Right lobe of liver (tissue), 6 donors: Measurements from ENCODE around the gene DNMT3B. TPM values are rescaled to one million over a fixed set of nuclear protein-coding genes. Genes with fewer than 3 reads are reported as not detected.

Source experiments
- ATAC-seq, 4 donors: fragments of 200-7000 bp; cut with Tn5 transposase; one replicate each; pipeline ENCODE4 v1.9.1; 2020; ENCODE audit warnings: mild to moderate bottlenecking in 4 of 4, moderate library complexity in 4 of 4
- DNase-seq, 3 donors: peaks; one replicate each; pipeline ENCODE4 v3.0.0-alpha.2; 2020
- H3K27ac ChIP-seq, 3 donors: fragments of 200-600 bp; one replicate each; pipeline ENCODE4 v1.8.0; 2022
- H3K27me3 ChIP-seq, 2 donors: fragments of 200-600 bp; one replicate each; pipeline ENCODE4 v1.8.0; 2022
- H3K36me3 ChIP-seq, 4 donors: fragments of 200-600 bp; sonication (generic) in 1 of 4; one replicate each; pipeline versions ENCODE4 v1.5.1 to v1.8.0; 2017 to 2022; ENCODE audit warnings: control low read depth in 1 of 4
- H3K4me1 ChIP-seq, 4 donors: fragments of 200-600 bp; sonication (generic) in 1 of 4; one replicate each; pipeline versions ENCODE4 v1.5.1 to v1.8.0; 2017 to 2022; ENCODE audit warnings: control low read depth in 1 of 4
- H3K4me3 ChIP-seq, 3 donors: fragments of 200-600 bp; one replicate each; pipeline ENCODE4 v1.8.0; 2022
- H3K9me3 ChIP-seq, 4 donors: fragments of 200-600 bp; sonication (generic) in 1 of 4; one replicate each; pipeline versions ENCODE4 v1.5.1 to v1.8.0; 2017 to 2022; ENCODE audit warnings: control low read depth in 1 of 4
- POLR2A ChIP-seq: fragments of 450-650 bp; IDR thresholded peaks from one replicate; pipeline ENCODE4 v1.6.1; 2017; ENCODE audit warnings: antibody characterized with exemption, mild to moderate bottlenecking
- WGBS: methylation state at CpG from one replicate; pipeline ENCODE4 v1.1.6; 2018; ENCODE audit warnings: low coverage, low lambda C conversion rate; ENCODE audit not compliant: insufficient coverage; ENCODE audit errors: missing lambda C conversion rate; 5-methylcytosine and 5-hydroxymethylcytosine counted together
- intact Hi-C, 2 donors: fragments of 100-400 bp; cut with DNase I; formaldehyde crosslinking; loops; one replicate each; pipeline versions ENCODE4 v1.11.2 to v1.14.1; 2022
- total RNA-seq, 6 experiments: library from RNA; depleted of rRNA in 2 of 6; stranded (reverse); fragments of >200 nt in 2 of 6; fragmentation: NEBNext Ultra II Directional in 3 of 6; extraction: Animal tissue kit (Norgen Biotek cat#: 25700) in 3 of 6; gene quantifications; one replicate each; pipeline versions ENCODE4 v1.1.0 to v1.2.4, GENCODE V29; 2016 to 2023
- TF ChIP-seq, protein P1 (sequence below), 4 donors: fragments of 200-600 bp in 3 of 4; fragments of 450-650 bp in 1 of 4; IDR thresholded peaks; one replicate each; pipeline versions ENCODE4 v1.5.1 to v1.8.0; 2016 to 2022; ENCODE audit warnings: antibody characterized with exemption in 4 of 4, mild to moderate bottlenecking in 2 of 4
- donor health status: DM: no; HTN: yes; CAD: no.
- donor health status: DM: no; HTN: no; CAD: no.
- donor health status: DM: no; HTN: no; CAD: no.
- donor health status: DM: no; HTN: yes; CAD: no.
- donor health status: DM: no; HTN: yes; CAD: no.

The DNMT3B gene
- total RNA-seq, 6 experiments from 2014 or later = 0.43 to 0.88 (median 0.65) TPM

GRCh38 chr20:32743237-32744112 lies 18.7 kb upstream of the DNMT3B start, which contains the start of gene COMMD7:
TSS of gene COMMD7 (minus strand) at chr20:32743467. CDS start at chr20:32743391, 76 bp downstream.
- DNase-seq = peak; percentile 63 to 70 (median 63)
- WGBS = 1% methylated on average over 30 of the region's 64 CpGs
- TF ChIP-seq, protein P1, sequence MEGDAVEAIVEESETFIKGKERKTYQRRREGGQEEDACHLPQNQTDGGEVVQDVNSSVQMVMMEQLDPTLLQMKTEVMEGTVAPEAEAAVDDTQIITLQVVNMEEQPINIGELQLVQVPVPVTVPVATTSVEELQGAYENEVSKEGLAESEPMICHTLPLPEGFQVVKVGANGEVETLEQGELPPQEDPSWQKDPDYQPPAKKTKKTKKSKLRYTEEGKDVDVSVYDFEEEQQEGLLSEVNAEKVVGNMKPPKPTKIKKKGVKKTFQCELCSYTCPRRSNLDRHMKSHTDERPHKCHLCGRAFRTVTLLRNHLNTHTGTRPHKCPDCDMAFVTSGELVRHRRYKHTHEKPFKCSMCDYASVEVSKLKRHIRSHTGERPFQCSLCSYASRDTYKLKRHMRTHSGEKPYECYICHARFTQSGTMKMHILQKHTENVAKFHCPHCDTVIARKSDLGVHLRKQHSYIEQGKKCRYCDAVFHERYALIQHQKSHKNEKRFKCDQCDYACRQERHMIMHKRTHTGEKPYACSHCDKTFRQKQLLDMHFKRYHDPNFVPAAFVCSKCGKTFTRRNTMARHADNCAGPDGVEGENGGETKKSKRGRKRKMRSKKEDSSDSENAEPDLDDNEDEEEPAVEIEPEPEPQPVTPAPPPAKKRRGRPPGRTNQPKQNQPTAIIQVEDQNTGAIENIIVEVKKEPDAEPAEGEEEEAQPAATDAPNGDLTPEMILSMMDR (IDR thresholded peaks at IDR 0.05) = no peak
- peak; percentile 43 for TF ChIP-seq POLR2A
- H3K4me3 ChIP-seq = peak within 1 kb of the TSS; percentile 59 to 82 (median 70)
- no peaks in the 10 kb centered on the region for H3K9me3 ChIP-seq
- H3K27me3 ChIP-seq = no peaks in the 10 kb centered on the region
- ATAC-seq = peak; percentile 82 to 91 (median 86)
- H3K36me3 ChIP-seq = no peaks in the 10 kb centered on the region
- intact Hi-C loops = no loop called here
- peak within 1 kb of the TSS; percentile 50 to 73 (median 57) for H3K27ac ChIP-seq
- H3K4me1 ChIP-seq = peaks cover 0 to 5% (median 0%) of the 10 kb centered on the region in 4 donors

- H3K4me1 ChIP-seq = no peaks in the 10 kb centered on the region
- H3K27ac ChIP-seq = no peak overlapping the region
- no peaks in the 10 kb centered on the region for H3K27me3 ChIP-seq
- no peak overlapping the region for H3K4me3 ChIP-seq
- ATAC-seq (no peak), DNase-seq (no peak)
- WGBS = 60% methylated on average over 9 of the region's 11 CpGs
- no peaks in the 10 kb centered on the region for H3K36me3 ChIP-seq
- no peaks in the 10 kb centered on the region for H3K9me3 ChIP-seq
- intact Hi-C loops = no loop called here
- TF ChIP-seq, protein P1 (IDR thresholded peaks at IDR 0.05) = no peak
- no peak for TF ChIP-seq POLR2A
These were observed 12.1 kb upstream of the DNMT3B start for GRCh38 chr20:32749914-32750637.

- TF ChIP-seq POLR2A = no peak
- TF ChIP-seq, protein P1 (IDR thresholded peaks at IDR 0.05) = no peak
- Histone ChIP-seq H3K4me3 (no peak overlapping the region), H3K9me3 (no peaks in the 10 kb centered on the region), H3K27me3 (no peaks in the 10 kb centered on the region), H3K36me3 (no peaks in the 10 kb centered on the region), H3K4me1 (no peaks in the 10 kb centered on the region), H3K27ac (no peak overlapping the region)
- ATAC-seq (no peak), DNase-seq (no peak)
- intact Hi-C loops = no loop called here
These were observed 10.9 kb upstream of the DNMT3B start for GRCh38 chr20:32751293-32751692.

DNA sequence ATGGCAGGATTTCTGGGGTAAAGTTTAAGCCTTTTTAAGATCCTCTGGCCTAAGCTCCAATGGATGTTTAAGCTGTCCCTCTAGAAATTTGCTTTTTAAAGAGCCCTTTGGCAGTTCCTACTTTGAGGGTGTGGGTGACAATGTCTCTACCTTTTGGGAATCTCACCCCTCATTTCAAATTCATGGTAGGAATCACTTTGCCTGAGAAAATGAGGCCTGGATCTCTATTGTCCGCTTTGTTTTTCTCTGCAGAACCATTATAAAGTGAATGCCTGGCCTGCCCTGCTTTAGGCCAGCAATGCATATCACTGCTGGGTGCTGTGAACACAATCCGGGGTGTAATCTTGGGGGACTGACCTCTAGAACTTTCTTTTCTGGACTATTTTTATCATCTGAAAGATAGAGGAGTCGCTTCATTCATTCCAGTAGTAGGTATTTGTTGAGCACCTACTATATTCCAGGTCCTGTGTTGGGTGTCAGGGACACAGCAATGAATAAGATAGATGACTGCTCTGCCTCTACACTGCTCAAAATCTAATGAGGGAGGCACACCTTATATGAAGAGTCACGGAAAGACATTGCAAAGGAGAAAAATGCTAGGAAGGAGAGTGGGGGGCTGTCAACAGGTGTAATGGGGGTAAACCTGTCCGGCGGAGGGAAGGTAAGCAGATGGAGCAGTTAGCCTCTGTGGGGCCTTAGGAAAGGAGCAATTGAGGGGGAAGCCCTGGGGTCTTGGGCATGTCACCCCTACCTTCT lies 10.3 kb upstream of the DNMT3B start:
- Histone ChIP-seq H3K9me3 (no peaks in the 10 kb centered on the region), H3K27me3 (no peaks in the 10 kb centered on the region), H3K27ac (no peak overlapping the region), H3K4me3 (no peak overlapping the region), H3K4me1 (no peaks in the 10 kb centered on the region), H3K36me3 (no peaks in the 10 kb centered on the region)
- intact Hi-C loops = no loop called here
- DNase-seq = no peak
- ATAC-seq = no peak
- TF ChIP-seq, protein P1 (IDR thresholded peaks at IDR 0.05) = no peak
- no peak for TF ChIP-seq POLR2A
- WGBS = 85% methylated on average over 6 of the region's 6 CpGs
